Activated T-cell treated with anti-CD3 and anti-CD28 coated beads for 4 hours (primary cell): Measurements from ENCODE around the gene ASCC3.
"Not testable (repeated sequence)": the region's sequence is repeated elsewhere in the genome, so short reads cannot be mapped to it uniquely, and the experiment has no call there.

Experiments
- DNase-seq: peaks from one replicate; pipeline ENCODE4 v3.0.0-alpha.2; 2020

Gene ASCC3

GRCh38 chr6:100880853-100881706, at the start of gene ASCC3:
Gene ASCC3, minus strand, starts transcription at chr6:100881329. Its CDS starts 13,332 bp downstream, at chr6:100867997.
- DNase-seq: peak; percentile 84

GRCh38 chr6:100925749-100926148, 44.6 kb upstream of the ASCC3 start:
- no peak for DNase-seq

- DNase-seq: no peak
These were observed 43.6 kb upstream of the ASCC3 start for GRCh38 chr6:100924534-100925227.

- no peak for DNase-seq
These were observed 42.5 kb upstream of the ASCC3 start for GRCh38 chr6:100923481-100924165.

GRCh38 chr6:100920028-100920605, 39.0 kb upstream of the ASCC3 start:
- DNase-seq: no peak

GRCh38 chr6:100918152-100918551, 37.0 kb upstream of the ASCC3 start:
- DNase-seq: no peak

GRCh38 chr6:100915876-100916275, 34.7 kb upstream of the ASCC3 start:
- no peak for DNase-seq

- no peak for DNase-seq
These were observed 32.5 kb upstream of the ASCC3 start for GRCh38 chr6:100913400-100914276.

- DNase-seq: no peak
These were observed 25.2 kb upstream of the ASCC3 start for GRCh38 chr6:100906325-100906724.

GRCh38 chr6:100905067-100905466, 23.9 kb upstream of the ASCC3 start:
- no peak for DNase-seq

GRCh38 chr6:100904316-100904715, 23.2 kb upstream of the ASCC3 start:
- DNase-seq: no peak

GRCh38 chr6:100901582-100901981, 20.5 kb upstream of the ASCC3 start:
- no peak for DNase-seq

- no peak for DNase-seq
These were observed 18.1 kb upstream of the ASCC3 start for GRCh38 chr6:100899202-100899601.

- DNase-seq: no peak
These were observed 16.5 kb upstream of the ASCC3 start for GRCh38 chr6:100897671-100898070.

GRCh38 chr6:100893743-100894142, 12.6 kb upstream of the ASCC3 start:
- DNase-seq: no peak

GRCh38 chr6:100892693-100893092, 11.6 kb upstream of the ASCC3 start:
- no peak for DNase-seq

GRCh38 chr6:100892116-100892515, 11.0 kb upstream of the ASCC3 start:
- DNase-seq: no peak

GRCh38 chr6:100891079-100891478, 9.9 kb upstream of the ASCC3 start:
- DNase-seq: no peak

- DNase-seq: not testable (repeated sequence)
These were observed 9.5 kb upstream of the ASCC3 start for GRCh38 chr6:100890646-100891045.

- no peak for DNase-seq
These were observed 8.2 kb upstream of the ASCC3 start for GRCh38 chr6:100889351-100889750.

GRCh38 chr6:100886076-100886475, 4.9 kb upstream of the ASCC3 start:
- no peak for DNase-seq

- DNase-seq: no peak
These were observed 2.2 kb upstream of the ASCC3 start for GRCh38 chr6:100883347-100883746.
